IMR-90 (cell line): ENCODE measurements around the gene JAKMIP1.

ENCODE experiments used
- FOS ChIP-seq: fragments of 150-350 bp; IDR thresholded peaks from 2 replicates; pipeline ENCODE4 v1.6.1; 2016; ENCODE audit warnings: low read depth, low read length
- MXI1 ChIP-seq: IDR thresholded peaks from 2 replicates; pipeline ENCODE4 v1.6.1; 2012; ENCODE audit warnings: low read depth, mild to moderate bottlenecking, low read length, moderate library complexity, borderline replicate concordance
- POLR2A ChIP-seq: IDR thresholded peaks from 2 replicates; pipeline ENCODE4 v1.6.1; 2012; ENCODE audit warnings: mild to moderate bottlenecking, low read depth, low read length
- SMC3 ChIP-seq: fragments of 150-350 bp; IDR thresholded peaks from 2 replicates; pipeline ENCODE4 v1.6.1; 2016; ENCODE audit warnings: low read depth, mild to moderate bottlenecking, antibody characterized with exemption, low read length, moderate library complexity
- TF ChIP-seq, protein P1 (sequence below): conservative IDR thresholded peaks from 2 replicates; pipeline ENCODE4 v1.5.1; 2012; ENCODE audit warnings: mild to moderate bottlenecking, low read depth, low read length, improper control_type of control experiment

DNA sequence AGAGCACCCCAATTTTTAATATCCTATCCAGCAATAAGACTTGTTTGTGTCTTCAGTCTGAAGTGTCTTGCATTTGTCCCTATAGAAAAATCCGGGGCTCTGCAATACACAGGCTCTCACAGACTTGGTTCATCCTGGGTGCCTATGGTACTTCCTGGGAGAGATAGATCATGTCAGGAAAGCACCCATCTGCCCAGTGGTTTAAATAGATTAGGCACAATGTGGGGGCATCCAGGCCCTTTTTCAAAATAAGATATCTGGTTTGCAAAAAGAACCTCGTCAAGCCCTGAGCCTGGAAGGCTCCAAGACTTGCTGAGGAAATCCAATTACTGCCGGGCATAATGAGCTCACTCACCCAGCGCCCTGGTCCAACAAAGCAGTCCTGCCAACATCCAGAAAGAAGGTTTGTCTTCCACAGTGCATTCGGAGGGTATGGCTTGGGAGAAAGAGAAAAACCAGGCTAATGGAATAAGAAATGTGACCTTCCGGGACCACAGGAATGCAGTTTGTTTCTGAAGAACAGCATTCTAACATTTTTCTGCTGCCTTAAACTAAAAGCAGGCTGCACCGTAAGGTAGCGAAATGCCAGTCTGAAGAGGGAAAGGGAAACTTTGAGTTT is 11.6 kb downstream of the JAKMIP1 start:
- TF ChIP-seq, protein P1, sequence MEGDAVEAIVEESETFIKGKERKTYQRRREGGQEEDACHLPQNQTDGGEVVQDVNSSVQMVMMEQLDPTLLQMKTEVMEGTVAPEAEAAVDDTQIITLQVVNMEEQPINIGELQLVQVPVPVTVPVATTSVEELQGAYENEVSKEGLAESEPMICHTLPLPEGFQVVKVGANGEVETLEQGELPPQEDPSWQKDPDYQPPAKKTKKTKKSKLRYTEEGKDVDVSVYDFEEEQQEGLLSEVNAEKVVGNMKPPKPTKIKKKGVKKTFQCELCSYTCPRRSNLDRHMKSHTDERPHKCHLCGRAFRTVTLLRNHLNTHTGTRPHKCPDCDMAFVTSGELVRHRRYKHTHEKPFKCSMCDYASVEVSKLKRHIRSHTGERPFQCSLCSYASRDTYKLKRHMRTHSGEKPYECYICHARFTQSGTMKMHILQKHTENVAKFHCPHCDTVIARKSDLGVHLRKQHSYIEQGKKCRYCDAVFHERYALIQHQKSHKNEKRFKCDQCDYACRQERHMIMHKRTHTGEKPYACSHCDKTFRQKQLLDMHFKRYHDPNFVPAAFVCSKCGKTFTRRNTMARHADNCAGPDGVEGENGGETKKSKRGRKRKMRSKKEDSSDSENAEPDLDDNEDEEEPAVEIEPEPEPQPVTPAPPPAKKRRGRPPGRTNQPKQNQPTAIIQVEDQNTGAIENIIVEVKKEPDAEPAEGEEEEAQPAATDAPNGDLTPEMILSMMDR: no peak
- no peak for TF ChIP-seq POLR2A
- no peak for TF ChIP-seq FOS
- TF ChIP-seq MXI1: no peak
- no peak for TF ChIP-seq SMC3
